HG03575 (cell line): ENCODE data around the gene CD151.

Source experiments
- ATAC-seq: cut with Tn5 transposase; IDR thresholded peaks from one replicate; pipeline ENCODE4 v1.9.1; 2021; ENCODE audit not compliant: unreplicated experiment, insufficient number of reproducible peaks, low FRiP score; ENCODE audit errors: extremely low read depth

Gene CD151

DNA sequence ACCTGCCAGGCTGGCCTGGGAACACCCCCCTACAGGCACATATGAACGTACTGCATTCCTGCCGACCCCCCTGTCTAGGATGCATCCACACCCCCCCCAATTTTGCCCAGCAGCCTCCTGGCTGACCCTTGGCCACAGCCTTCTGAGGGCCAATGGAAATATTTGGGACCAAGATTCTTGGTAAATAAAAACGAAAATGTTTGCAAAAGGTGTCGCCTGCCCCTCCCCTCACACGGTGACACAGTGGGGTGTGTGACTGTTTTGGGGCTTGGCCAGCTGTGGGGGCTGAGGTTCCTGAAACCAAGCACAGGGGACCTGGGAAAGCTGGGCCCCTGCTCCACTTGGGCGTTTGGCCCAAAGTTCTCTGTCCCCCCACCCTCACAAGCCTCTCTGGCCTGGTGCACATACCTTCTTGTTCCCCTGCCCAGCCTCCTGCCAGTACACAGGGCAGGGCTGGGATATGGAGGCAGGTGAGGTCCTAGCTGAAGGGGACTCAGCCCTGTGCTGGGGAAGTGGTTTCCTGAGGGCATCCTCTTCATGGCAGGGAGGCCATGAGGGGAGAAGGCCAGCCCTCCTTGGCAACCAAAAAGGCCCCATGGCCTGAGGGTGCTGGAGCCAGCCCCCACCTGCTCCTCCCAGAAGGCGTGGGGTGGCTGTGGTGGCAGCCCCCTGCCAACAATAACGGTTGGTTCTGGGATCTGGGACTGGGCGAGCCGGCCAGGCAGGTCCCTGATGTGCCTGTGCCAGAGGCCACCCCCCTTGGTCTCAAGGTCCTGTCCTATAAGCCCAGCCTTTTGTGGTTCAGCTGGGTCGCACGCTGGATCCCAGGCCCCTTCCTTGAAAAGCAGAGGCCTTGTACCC is 7.2 kb upstream of the CD151 start:
- ATAC-seq: no peak

DNA sequence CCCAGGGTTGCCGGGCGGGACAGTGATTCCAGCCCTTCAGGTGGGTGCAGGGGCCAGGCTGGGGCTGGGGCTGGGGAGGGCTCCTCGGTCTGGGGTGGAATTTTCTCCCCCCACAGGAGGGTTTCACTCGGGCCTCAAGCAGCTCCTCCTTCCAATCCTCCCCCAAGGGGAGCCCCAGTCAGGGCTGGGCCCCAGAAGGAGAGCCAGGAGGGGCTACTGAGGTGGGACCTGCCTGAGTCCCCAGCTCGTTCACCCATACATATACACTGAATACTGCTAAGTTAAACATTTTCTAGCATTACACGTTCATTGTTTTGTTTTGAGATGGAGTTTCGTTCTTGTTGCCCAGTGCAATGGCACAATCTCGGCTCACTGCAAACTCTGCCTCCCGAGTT is 6.5 kb upstream of the CD151 start:
- no peak for ATAC-seq

DNA sequence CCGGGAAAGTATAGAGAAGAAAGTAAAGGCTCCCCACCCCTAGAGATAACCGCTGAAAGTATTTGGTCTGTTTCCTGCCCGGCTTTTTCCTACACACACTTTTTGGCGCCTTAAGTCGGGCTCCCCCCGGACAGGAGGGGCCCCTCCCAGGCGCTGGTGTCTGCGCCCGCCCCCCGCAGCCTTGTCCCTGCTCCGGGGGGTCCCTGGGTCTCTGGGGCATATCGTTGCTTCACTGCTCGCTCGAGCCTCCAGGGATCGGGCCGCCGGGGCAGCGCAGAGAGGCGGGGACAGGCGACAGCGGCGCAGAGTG is 6.0 kb upstream of the CD151 start:
- ATAC-seq: no peak

DNA sequence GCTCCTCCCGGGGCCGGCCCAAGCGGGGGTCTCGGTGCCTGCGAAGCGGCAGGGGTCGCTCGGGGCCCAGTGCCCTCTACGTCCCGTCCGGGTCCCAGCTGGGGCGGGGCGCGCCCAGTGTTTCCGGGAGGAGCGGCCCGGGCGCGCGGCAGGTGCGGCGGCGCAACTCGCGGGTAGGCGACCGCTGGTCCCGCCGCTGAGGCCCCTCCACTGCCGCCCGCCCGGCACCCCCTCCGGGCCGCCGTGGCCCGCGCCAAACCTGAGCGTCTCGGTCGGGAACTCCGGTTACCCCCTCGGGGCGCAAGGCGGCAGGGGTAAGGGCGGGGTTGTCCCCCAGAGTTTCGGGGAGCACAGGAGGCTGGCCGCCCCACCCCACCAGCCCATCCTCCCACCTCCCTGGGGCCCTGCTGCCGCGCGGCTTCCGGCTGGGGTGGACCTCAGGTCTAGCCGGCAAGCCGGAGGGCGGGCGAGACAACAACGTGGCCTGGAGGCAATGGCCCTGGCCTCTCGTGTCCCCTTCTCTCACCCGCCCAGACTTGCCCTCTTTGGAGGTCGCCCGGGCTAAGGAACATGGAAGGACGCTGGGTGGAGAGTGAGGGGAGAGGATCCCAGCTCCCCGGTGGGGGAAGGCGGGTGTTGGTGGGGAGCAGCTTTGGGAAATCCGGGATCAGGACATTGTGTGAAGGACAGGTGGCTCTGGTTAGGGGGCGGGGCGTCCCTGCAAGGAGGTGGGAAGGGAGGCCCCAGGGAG is 5.4 kb upstream of the CD151 start:
- ATAC-seq: no peak

DNA sequence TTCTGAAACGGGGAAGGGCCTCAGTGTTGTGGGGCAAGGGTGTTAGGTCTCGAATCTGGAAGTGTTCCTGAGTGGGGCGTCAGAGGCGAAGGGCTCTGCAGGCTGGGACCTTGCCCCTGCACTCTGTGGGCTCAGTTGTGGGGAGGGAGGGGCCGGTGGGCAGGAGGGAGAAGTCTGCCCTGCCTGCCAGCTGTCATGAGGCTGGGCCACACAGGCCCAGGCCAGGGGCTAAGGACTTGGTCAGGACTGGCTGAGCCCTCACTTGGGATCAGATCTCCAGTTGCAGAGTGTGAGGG is 4.9 kb upstream of the CD151 start, which contains the start of gene CRACR2B:
Gene CRACR2B, plus strand, starts transcription at position 23 of the 296 bp plus-strand sequence. CDS start 689 bp downstream, outside the sequence.
- no peak for ATAC-seq

DNA sequence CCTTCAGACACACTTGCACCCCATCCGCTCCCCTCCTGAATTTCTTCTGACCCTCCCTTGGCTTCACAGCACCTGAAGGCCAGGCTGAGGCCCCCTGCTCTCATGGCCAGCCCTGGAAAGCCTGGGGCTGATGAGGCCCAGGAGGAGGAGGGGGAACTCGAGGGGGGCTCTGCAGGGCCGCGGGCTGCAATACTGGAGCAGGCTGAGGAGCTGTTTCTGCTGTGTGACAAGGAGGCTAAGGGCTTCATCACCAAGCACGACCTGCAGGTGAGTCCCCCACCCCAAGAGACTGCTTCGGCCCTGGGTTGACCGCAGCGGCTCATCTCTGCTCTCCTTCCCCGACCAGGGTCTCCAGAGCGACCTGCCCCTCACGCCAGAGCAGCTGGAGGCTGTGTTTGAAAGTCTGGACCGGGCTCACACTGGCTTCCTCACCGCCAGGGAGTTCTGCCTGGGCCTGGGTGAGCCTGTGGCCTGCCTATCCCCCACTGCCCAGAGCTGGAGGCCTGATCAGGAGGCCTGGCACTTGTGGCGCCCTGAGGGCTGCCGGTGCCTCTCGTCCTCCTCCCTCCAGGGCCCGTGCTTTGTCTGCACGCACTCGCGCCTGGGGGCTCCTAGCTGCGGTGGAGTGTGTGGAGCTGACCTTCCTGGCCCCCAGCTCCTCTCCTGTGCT is 4.1 kb upstream of the CD151 start:
- no peak for ATAC-seq

DNA sequence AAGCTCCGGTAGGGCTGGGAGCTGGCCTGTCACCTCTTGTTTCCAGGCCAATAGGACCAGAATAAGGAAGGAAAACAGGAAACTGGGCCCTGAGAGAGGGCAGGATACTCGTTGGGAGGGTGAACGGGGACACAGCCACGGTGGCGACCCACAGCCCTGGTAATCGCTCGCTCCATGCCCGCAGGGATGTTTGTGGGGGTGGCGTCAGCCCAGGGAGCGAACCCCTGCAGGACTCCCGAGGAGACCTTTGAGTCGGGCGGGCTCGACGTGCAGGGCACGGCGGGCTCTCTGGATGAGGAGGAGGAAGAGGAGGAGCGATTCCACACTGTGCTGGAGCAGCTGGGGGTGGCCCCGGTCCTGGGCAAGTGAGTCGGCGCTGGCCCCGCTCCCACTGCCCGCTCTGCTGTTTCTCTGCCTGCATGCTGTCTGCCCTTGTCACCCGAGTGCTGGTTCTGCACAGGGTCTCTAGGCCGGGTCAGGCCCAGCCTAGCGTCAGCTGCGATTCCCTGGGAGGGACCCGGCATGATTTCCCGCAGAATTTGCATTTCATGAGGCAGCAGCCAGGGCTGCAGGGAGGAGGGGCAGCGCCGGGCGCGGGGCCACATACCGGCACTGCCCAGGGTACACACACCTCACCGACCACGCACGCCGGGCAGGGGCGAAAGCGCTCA is 3.4 kb upstream of the CD151 start:
- ATAC-seq: no peak

DNA sequence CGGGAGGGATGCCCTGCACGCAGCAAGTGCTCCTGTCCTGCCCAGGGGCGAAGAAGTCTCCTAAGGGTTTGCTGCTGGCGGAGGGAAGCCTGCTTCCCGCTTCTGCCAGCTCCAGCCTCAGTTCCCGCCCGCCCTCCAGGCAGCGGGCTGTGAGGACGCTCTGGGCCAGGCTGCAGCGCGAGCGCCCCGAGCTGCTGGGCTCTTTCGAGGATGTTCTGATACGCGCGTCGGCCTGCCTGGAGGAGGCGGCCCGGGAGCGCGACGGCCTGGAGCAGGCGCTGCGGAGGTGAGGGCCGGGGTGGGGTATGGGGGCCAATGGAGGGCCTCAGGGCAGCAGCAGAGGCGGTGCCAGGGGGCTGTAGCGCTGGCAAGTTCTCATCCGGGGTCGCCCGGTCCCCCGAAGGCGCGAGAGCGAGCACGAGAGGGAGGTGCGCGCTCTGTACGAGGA is 2.9 kb upstream of the CD151 start:
- no peak for ATAC-seq

DNA sequence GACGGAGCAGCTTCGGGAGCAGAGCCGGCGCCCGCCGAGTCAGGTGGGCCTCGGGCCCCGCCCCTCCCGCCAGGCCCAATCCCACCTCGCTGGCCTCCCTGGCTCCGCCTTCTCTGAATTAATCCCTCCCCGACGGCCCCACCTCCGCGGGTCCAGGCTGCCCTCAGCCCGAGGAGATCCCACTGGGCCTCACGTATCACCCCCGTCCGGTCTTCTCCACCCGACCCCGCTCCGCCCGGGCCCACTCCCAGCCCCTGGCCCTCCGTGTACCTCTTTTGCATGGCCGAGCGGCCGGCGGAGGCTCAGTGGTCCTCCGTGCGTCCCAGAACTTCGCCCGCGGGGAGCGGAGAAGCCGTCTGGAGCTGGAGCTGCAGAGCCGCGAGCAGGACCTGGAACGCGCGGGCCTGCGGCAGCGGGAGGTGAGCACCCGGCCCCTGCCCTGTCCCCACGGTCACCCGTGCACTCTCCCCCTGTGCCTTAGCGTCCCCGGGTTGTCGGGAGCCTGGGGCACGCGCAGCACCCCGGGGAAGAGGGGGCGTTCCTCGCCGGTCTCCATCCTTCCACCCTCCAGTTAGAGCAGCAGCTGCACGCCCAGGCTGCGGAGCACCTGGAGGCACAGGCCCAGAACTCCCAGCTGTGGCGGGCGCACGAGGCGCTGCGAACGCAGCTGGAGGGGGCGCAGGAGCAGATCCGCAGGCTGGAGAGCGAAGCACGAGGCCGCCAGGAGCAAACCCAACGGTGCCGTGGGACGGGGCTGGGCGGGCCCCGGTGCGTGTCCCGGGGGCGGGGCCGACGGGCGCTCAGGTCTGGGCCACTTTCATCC is 2.2 kb upstream of the CD151 start:
- ATAC-seq: no peak

DNA sequence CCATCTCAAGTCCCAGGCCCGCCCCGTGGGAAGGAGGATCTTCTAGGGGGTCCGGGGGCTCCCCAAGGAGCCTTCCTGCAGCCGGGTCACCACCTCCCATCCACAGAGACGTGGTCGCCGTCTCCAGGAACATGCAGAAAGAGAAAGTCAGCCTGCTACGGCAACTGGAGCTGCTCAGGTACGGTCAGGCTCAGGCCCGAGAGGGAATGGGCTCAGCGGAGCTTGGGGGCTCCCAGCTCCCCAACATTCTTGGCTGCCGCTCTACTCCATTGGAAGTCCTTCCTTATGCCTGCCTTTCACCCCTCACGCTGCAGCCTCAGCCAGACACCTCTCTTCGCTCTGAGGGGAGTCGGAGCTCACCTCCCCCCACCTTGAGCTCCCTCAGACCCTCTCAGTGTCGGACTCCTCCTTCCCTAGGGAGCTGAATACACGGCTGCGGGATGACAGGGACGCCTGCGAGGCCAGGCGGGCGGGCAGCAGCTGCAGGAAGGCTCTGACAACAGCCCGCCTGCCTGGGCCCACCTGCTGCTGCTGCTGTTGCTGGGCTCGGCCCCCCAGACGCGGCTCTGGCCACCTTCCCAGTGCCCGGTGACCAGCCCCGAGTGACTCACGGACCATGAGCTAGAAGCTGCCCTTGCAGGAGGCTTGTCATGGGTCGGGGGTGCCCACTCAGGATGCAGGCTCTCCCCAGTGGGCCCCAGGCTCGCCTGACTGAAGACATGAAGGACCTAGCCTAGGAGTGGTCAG is 1.5 kb upstream of the CD151 start:
- no peak for ATAC-seq

DNA sequence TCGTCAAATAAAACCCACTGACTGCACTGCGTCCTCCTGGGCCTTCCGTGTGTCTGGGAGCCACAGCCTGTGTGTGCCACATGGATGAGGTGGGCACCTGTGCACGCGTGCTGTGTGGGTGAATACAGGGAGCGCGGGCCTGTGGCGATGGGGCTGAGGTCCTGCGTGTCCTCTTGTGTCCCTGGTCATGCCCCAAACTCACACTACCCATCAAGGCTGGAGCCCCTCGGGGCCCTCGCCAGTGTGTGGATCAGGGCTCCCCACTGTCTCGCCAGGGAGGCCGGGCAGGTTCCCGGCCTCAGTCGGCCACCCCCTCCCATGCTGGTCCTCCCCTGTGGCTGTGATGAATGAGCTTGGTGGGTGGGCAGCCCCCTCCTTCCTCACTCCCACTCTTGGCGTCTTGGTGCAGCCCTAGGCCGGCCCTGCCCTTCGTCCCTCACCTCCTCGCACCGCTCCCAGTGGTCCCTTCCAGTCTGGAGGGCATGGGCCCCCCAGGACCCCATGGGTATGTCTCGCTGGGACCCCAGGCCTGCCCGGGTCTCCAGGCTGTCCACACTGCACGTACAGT is 707 bp upstream of the CD151 start:
- ATAC-seq: no peak

DNA sequence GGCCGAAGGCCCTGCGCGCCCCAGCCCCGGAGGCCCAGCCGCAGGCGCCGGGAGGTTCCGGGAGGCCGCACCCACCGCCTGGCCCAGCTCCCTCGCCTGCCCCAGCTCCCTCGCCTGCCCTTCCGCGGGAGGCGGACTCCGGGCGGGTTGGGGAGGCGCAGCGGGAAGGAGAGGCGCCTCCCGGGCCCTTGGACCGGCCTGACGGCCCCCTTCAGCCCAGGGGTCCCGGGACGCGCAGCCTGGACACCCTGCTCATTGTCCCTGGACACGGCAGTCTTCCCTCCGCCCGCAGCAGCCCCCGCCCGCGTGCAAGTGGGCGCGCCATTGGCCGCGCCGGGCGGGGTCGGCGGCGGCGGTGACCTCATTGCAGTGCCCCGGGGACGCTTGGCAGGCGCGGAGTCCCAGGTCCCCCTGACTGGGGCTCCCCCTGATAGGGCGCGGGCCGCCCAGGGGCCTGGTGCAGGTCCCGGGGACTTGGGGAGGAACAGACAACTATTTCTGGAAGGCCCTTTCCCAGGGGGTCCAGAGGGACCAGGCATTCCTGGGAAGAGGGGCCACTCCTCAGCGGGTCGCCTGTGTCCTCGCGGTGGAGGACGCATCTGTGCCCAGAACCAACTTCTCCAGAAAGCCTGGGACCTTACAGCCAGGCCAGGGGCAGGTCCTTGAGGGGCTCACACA is 501 bp downstream of the CD151 start:
- no peak for ATAC-seq

DNA sequence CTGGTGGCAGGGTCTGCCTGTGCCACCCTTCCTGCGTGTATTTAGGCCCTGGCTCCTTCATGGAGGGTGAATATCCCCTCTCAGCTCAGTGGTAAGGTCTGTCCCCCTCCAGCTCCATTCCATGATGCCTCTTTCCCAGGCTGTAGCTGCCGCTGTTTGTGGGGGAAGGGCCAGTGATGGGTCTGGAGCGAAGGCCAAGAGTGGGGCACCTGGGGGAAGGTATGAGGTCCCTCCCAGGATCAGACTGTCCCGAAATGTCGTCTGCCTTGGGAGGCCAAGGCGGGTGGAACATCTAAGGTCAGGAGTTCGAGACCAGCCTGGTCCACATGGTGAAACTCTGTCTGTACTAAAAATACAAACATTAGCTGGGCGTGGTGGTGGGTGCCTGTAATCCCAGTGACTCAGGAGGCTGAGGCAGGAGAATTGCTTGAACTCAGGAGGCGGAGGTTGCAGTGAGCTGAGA is 1.1 kb downstream of the CD151 start:
- no peak for ATAC-seq

DNA sequence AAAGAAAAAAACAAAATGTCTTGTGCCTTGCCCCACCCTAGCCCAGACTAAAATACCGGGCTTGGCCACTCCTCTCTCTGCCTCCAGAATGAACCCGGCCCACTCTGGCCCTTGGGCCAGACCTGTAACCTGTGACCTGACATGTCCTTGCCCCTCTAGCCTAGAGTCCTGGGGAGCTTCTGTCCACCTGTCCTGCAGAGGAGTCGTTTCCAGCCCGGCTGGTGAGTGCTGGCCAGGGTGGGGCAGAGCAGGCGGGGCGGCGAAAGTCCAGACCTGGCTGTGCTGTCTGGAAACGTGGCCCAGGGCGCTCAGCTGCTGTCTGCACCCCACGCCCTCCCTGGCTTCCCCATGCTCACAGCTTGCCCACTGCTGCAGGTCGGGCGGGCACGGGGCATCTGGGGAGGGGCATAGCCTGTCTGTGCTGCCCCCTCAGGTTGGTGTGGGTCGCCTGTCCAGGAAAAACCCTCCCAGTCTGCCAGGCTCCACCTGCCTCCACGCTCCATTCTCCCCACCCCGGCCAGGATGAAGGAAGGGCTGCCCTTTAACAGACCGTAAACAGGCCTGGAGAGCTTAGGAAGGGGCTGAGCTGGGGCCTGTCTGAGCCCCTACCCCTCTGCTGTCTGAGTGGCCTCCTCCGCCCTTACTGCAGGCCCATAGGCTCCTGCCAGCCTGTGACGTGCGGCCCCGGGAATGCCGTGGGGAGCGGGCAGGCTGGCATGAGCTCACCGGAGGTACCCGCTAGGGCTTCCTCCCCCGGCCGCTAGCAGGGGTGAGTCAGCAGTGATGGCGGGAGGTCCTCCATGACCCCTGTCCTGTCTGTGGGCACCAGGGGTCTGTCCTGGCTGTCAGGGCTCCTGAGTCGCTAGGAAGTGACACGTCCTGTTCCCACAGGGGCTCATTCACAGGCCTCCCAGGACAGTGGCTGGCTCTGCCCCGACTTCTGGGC is 1.9 kb downstream of the CD151 start:
- ATAC-seq: no peak

DNA sequence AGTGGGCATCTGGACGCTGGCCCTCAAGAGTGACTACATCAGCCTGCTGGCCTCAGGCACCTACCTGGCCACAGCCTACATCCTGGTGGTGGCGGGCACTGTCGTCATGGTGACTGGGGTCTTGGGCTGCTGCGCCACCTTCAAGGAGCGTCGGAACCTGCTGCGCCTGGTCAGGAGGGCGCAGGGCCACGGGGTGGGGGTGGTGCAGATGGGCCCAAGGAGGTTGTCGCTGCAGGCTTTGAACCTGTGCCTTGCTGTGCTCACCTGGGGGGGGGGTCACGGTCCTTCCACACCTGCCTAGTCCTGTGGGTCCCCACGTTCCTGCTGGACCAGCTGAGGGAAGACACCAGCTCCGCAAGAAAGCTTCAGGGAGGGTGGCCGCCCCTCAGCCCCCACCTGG is 3.5 kb downstream of the CD151 start:
- ATAC-seq: no peak

DNA sequence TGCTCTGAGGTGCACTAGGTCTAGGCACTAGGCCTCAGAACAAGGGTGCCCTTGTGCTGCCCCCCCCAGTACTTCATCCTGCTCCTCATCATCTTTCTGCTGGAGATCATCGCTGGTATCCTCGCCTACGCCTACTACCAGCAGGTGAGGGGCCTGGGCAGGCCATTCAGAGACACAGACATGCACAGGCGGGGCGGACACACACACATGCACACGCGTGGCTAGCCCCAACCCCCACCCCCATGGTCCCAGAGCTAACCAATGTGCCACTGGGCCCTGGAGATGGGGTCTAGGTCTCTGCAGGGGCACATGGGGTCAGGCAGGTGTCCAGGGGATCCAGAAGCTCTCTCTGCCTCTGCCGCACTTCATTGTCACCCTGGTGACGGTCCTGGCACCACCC is 3.9 kb downstream of the CD151 start:
- ATAC-seq: no peak
